SK-N-SH treated with all-trans-retinoic acid at 6 μM for 48 hours (cell line): Measurements from ENCODE around the gene SEMA6B.
A peak's percentile ranks its signal among the peaks of the same experiment; 100 is the strongest.

ENCODE experiments used
- ATAC-seq: fragments of 200-7000 bp; cut with Tn5 transposase; 3 replicates; pipeline ENCODE4 v1.9.1; 2020; ENCODE audit warnings: mild to moderate bottlenecking, moderate library complexity
- ARNTL ChIP-seq: fragments of 450-650 bp; formaldehyde crosslinking; IDR thresholded peaks from 2 replicates; pipeline ENCODE4 v1.5.0; 2020; ENCODE audit warnings: low read depth, mild to moderate bottlenecking, moderate library complexity, borderline replicate concordance
- BACH2 ChIP-seq: fragments of 250-450 bp; sonication (Bioruptor Pico); IDR thresholded peaks from 2 replicates; pipeline ENCODE4 v1.9.0; 2021; ENCODE audit warnings: mild to moderate bottlenecking, borderline replicate concordance
- CSDC2 ChIP-seq: fragments of 250-450 bp; sonication (Bioruptor Pico); IDR thresholded peaks from 2 replicates; pipeline ENCODE4 v1.5.0; 2020; ENCODE audit warnings: mild to moderate bottlenecking, moderate library complexity
- CSRNP3 ChIP-seq: fragments of 250-450 bp; sonication (Bioruptor Pico); IDR thresholded peaks from 2 replicates; pipeline ENCODE4 v1.5.1; 2021; ENCODE audit warnings: mild to moderate bottlenecking, moderate library complexity
- ESRRG ChIP-seq: fragments of 250-450 bp; sonication (Bioruptor Pico); IDR thresholded peaks from 2 replicates; pipeline ENCODE4 v1.6.1; 2021; ENCODE audit warnings: mild to moderate bottlenecking
- GLIS3 ChIP-seq: fragments of 250-450 bp; sonication (Bioruptor Pico); IDR thresholded peaks from 2 replicates; pipeline ENCODE4 v1.5.0; 2020; ENCODE audit warnings: mild to moderate bottlenecking, moderate library complexity
- ISL1 ChIP-seq: fragments of 250-450 bp; sonication (Bioruptor Pico); IDR thresholded peaks from 2 replicates; pipeline ENCODE4 v2.1.2; 2022; ENCODE audit warnings: mild to moderate bottlenecking, moderate library complexity
- OSR1 ChIP-seq: fragments of 250-450 bp; sonication (Bioruptor Pico); IDR thresholded peaks from 2 replicates; pipeline ENCODE4 v1.8.0; 2022; ENCODE audit warnings: moderate library complexity, mild to moderate bottlenecking, inconsistent platforms
- PPARA ChIP-seq: fragments of 250-450 bp; sonication (Bioruptor Pico); IDR thresholded peaks from 2 replicates; pipeline ENCODE4 v1.5.0; 2020; ENCODE audit warnings: mild to moderate bottlenecking, borderline replicate concordance
- RARB ChIP-seq: fragments of 250-450 bp; sonication (Bioruptor Pico); IDR thresholded peaks from 2 replicates; pipeline ENCODE4 v1.8.0; 2021; ENCODE audit warnings: mild to moderate bottlenecking, moderate library complexity
- SNAI2 ChIP-seq: fragments of 250-450 bp; sonication (Bioruptor Pico); IDR thresholded peaks from 2 replicates; pipeline ENCODE4 v1.5.0; 2020; ENCODE audit warnings: mild to moderate bottlenecking, moderate library complexity
- TCF4 ChIP-seq: fragments of 250-450 bp; sonication (Bioruptor Pico); IDR thresholded peaks from 2 replicates; pipeline ENCODE4 v1.8.0; 2021; ENCODE audit warnings: mild to moderate bottlenecking, moderate library complexity, borderline replicate concordance
- TOX ChIP-seq: fragments of 250-450 bp; sonication (Bioruptor Pico); IDR thresholded peaks from 2 replicates; pipeline ENCODE4 v1.8.0; 2021; ENCODE audit warnings: mild to moderate bottlenecking, moderate library complexity, borderline replicate concordance
- ZC3H10 ChIP-seq: fragments of 250-450 bp; sonication (Bioruptor Pico); IDR thresholded peaks from 2 replicates; pipeline ENCODE4 v1.5.1; 2021; ENCODE audit warnings: mild to moderate bottlenecking, moderate library complexity
- ZFP3 ChIP-seq: fragments of 250-450 bp; sonication (Bioruptor Pico); IDR thresholded peaks from 2 replicates; pipeline ENCODE4 v1.5.0; 2020; ENCODE audit warnings: mild to moderate bottlenecking, moderate library complexity
- ZFP30 ChIP-seq: fragments of 450-650 bp; formaldehyde crosslinking; IDR thresholded peaks from 2 replicates; pipeline ENCODE4 v1.5.0; 2022; ENCODE audit warnings: mild to moderate bottlenecking, moderate library complexity
- ZNF70 ChIP-seq: fragments of 450-650 bp; formaldehyde crosslinking; IDR thresholded peaks from 2 replicates; pipeline ENCODE4 v1.5.0; 2020; ENCODE audit warnings: mild to moderate bottlenecking, moderate library complexity
- ZNF8 ChIP-seq: fragments of 450-650 bp; formaldehyde crosslinking; IDR thresholded peaks from 2 replicates; pipeline ENCODE4 v1.5.0; 2020; ENCODE audit warnings: mild to moderate bottlenecking, moderate library complexity
- TF ChIP-seq, protein P1 (sequence below): fragments of 250-450 bp; sonication (Bioruptor Pico); IDR thresholded peaks from 2 replicates; pipeline ENCODE4 v1.8.0; 2021; ENCODE audit warnings: low read depth, mild to moderate bottlenecking, moderate library complexity, borderline replicate concordance
- TF ChIP-seq, protein P2 (sequence below): fragments of 250-450 bp; sonication (Bioruptor Pico); IDR thresholded peaks from 2 replicates; pipeline ENCODE4 v1.5.1; 2020; ENCODE audit warnings: low read depth, mild to moderate bottlenecking, moderate library complexity
- TF ChIP-seq, protein P3 (sequence below): fragments of 250-450 bp; sonication (Bioruptor Pico); IDR thresholded peaks from 2 replicates; pipeline ENCODE4 v1.8.0; 2020; ENCODE audit warnings: mild to moderate bottlenecking, moderate library complexity, borderline replicate concordance
- TF ChIP-seq, protein P4 (sequence below): fragments of 250-450 bp; sonication (Bioruptor Pico); IDR thresholded peaks from 2 replicates; pipeline ENCODE4 v1.5.0; 2020; ENCODE audit warnings: mild to moderate bottlenecking, moderate library complexity

The SEMA6B gene

GRCh38 chr19:4600893-4601292, 41.4 kb upstream of the SEMA6B start:
- ATAC-seq: no peak
- TF ChIP-seq RARB (CRISPR knock-in tag) (no peak), TCF4 (CRISPR knock-in tag) (no peak)
- TF ChIP-seq, protein P1, sequence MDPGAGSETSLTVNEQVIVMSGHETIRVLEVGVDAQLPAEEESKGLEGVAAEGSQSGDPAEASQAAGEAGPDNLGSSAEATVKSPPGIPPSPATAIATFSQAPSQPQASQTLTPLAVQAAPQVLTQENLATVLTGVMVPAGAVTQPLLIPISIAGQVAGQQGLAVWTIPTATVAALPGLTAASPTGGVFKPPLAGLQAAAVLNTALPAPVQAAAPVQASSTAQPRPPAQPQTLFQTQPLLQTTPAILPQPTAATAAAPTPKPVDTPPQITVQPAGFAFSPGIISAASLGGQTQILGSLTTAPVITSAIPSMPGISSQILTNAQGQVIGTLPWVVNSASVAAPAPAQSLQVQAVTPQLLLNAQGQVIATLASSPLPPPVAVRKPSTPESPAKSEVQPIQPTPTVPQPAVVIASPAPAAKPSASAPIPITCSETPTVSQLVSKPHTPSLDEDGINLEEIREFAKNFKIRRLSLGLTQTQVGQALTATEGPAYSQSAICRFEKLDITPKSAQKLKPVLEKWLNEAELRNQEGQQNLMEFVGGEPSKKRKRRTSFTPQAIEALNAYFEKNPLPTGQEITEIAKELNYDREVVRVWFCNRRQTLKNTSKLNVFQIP (CRISPR knock-in tag): no peak

GRCh38 chr19:4600082-4600481, 40.6 kb upstream of the SEMA6B start:
- no peak for ATAC-seq
- no peak for TF ChIP-seq RARB (CRISPR knock-in tag)
- TF ChIP-seq ZFP30 (CRISPR knock-in tag): no peak
- TF ChIP-seq ESRRG (CRISPR knock-in tag): no peak
- no peak for TF ChIP-seq ZFP3 (CRISPR knock-in tag)
- no peak for TF ChIP-seq BACH2 (CRISPR knock-in tag)
- no peak for TF ChIP-seq ARNTL (CRISPR knock-in tag)
- TF ChIP-seq, protein P2, sequence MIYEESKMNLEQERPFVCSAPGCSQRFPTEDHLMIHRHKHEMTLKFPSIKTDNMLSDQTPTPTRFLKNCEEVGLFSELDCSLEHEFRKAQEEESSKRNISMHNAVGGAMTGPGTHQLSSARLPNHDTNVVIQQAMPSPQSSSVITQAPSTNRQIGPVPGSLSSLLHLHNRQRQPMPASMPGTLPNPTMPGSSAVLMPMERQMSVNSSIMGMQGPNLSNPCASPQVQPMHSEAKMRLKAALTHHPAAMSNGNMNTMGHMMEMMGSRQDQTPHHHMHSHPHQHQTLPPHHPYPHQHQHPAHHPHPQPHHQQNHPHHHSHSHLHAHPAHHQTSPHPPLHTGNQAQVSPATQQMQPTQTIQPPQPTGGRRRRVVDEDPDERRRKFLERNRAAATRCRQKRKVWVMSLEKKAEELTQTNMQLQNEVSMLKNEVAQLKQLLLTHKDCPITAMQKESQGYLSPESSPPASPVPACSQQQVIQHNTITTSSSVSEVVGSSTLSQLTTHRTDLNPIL: no peak
- TF ChIP-seq OSR1 (CRISPR knock-in tag): no peak
- TF ChIP-seq TCF4 (CRISPR knock-in tag): no peak
- TF ChIP-seq SNAI2 (CRISPR knock-in tag): no peak
- TF ChIP-seq PPARA (CRISPR knock-in tag): no peak
- TF ChIP-seq ISL1 (CRISPR knock-in tag): no peak
- TF ChIP-seq GLIS3 (CRISPR knock-in tag): no peak
- no peak for TF ChIP-seq CSDC2 (CRISPR knock-in tag)
- TF ChIP-seq, all 23 proteins: peak for 0

GRCh38 chr19:4598712-4599111, 39.2 kb upstream of the SEMA6B start:
- ATAC-seq: no peak
- TF ChIP-seq ISL1 (CRISPR knock-in tag): no peak

DNA sequence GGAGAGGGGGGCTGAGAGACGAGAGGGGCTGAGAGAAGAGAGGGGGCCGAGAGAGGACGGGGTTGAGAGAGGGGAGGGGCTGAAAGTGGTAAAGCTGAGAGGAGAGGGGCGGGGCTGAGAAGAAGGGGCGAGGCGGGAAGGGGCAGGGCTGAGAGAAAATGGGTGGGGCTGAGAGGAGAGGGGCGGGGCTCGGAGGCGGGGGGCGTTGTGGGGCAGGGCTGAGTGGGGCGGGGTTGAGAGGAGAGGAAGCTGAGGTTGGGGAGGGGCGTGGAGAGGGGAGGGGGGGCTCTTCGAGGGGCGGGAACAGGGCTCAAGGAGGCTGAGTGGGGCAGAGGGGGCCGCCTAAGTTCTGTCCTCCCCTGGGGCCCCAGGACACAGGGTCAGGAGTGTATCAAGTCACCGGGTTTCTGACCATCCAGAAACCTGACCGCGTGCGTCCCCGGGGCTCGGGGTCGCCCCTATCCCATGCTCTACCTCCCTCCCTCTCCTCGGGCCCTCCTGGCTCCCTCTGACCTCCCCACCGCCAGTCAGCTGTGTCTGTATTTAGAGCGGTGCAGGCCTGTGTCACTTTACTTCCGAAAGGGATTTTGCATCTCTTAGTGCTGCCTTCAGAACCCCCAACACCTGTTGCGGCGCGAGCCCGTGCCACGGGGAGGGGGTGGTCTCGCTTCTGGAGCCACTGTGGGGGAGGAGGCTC, 38.6 kb upstream of the SEMA6B start:
- no peak for TF ChIP-seq OSR1 (CRISPR knock-in tag)
- no peak for TF ChIP-seq ZFP3 (CRISPR knock-in tag)
- no peak for TF ChIP-seq ZNF8
- no peak for TF ChIP-seq CSRNP3 (CRISPR knock-in tag)
- TF ChIP-seq RARB (CRISPR knock-in tag): no peak
- no peak for TF ChIP-seq ZC3H10
- no peak for TF ChIP-seq ESRRG (CRISPR knock-in tag)
- TF ChIP-seq, protein P1 (CRISPR knock-in tag): no peak
- TF ChIP-seq TOX: no peak
- no peak for TF ChIP-seq ZNF70 (CRISPR knock-in tag)
- TF ChIP-seq, protein P3, sequence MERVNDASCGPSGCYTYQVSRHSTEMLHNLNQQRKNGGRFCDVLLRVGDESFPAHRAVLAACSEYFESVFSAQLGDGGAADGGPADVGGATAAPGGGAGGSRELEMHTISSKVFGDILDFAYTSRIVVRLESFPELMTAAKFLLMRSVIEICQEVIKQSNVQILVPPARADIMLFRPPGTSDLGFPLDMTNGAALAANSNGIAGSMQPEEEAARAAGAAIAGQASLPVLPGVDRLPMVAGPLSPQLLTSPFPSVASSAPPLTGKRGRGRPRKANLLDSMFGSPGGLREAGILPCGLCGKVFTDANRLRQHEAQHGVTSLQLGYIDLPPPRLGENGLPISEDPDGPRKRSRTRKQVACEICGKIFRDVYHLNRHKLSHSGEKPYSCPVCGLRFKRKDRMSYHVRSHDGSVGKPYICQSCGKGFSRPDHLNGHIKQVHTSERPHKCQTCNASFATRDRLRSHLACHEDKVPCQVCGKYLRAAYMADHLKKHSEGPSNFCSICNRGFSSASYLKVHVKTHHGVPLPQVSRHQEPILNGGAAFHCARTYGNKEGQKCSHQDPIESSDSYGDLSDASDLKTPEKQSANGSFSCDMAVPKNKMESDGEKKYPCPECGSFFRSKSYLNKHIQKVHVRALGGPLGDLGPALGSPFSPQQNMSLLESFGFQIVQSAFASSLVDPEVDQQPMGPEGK: no peak
- TF ChIP-seq, protein P4, sequence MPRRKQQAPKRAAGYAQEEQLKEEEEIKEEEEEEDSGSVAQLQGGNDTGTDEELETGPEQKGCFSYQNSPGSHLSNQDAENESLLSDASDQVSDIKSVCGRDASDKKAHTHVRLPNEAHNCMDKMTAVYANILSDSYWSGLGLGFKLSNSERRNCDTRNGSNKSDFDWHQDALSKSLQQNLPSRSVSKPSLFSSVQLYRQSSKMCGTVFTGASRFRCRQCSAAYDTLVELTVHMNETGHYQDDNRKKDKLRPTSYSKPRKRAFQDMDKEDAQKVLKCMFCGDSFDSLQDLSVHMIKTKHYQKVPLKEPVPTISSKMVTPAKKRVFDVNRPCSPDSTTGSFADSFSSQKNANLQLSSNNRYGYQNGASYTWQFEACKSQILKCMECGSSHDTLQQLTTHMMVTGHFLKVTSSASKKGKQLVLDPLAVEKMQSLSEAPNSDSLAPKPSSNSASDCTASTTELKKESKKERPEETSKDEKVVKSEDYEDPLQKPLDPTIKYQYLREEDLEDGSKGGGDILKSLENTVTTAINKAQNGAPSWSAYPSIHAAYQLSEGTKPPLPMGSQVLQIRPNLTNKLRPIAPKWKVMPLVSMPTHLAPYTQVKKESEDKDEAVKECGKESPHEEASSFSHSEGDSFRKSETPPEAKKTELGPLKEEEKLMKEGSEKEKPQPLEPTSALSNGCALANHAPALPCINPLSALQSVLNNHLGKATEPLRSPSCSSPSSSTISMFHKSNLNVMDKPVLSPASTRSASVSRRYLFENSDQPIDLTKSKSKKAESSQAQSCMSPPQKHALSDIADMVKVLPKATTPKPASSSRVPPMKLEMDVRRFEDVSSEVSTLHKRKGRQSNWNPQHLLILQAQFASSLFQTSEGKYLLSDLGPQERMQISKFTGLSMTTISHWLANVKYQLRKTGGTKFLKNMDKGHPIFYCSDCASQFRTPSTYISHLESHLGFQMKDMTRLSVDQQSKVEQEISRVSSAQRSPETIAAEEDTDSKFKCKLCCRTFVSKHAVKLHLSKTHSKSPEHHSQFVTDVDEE (CRISPR knock-in tag): no peak

More for the DNA sequence above, 38.6 kb upstream of the SEMA6B start:
- ATAC-seq: peak; percentile 69
